ENCODE data around the gene IL32.
A peak's percentile ranks its signal among the peaks of the same experiment; 100 is the strongest.
"Not testable (repeated sequence)": the region's sequence is repeated elsewhere in the genome, so short reads cannot be mapped to it uniquely, and the experiment has no call there.

The IL32 gene

GRCh38 chr16:3065742-3066439, 451 bp downstream of the IL32 start:
- H3K4me3 ChIP-seq (ENCODE audit: low read depth, low read length) = peak overlapping the region; percentile 25
- POLR2A ChIA-PET = no interaction called here
- CTCF ChIA-PET = interaction anchor here (0.7 to 4.6 kb wide), 3 partner anchors 11 to 63 kb away, joined by 3 to 26 read pairs (median 4); no protein-coding TSS in a partner anchor
- TF ChIP-seq CTCF (IDR thresholded peaks at IDR 0.05; ENCODE audit: insufficient read depth, low read length, missing control alignments) = no peak
- DNase-seq (ENCODE audit: low read depth, low spot score) = no peak

- ChIA-PET POLR2A (no interaction called here), CTCF (interaction anchor here (1.4 kb wide), 1 partner anchor 11 kb away, joined by 4 read pairs; no protein-coding TSS in a partner anchor)
- DNase-seq (ENCODE audit: low read depth, low spot score) = no peak
- no peak for TF ChIP-seq CTCF (IDR thresholded peaks at IDR 0.05; ENCODE audit: insufficient read depth, low read length, missing control alignments)
- H3K4me3 ChIP-seq (ENCODE audit: low read depth, low read length) = no peak overlapping the region
Measured at GRCh38 chr16:3066440-3066748, 954 bp downstream of the IL32 start.

- POLR2A ChIA-PET = no interaction called here
- CTCF ChIA-PET = interaction anchor here (3.4 kb wide), 1 partner anchor 9 kb away, joined by 21 read pairs; no protein-coding TSS in a partner anchor
- H3K4me3 ChIP-seq (ENCODE audit: low read depth, low read length) = no peak overlapping the region
- TF ChIP-seq CTCF (IDR thresholded peaks at IDR 0.05; ENCODE audit: insufficient read depth, low read length, missing control alignments) = no peak
- DNase-seq (ENCODE audit: low read depth, low spot score) = no peak
Measured at GRCh38 chr16:3068487-3068886, 3.0 kb downstream of the IL32 start.

GRCh38 chr16:3069146-3069545, 3.7 kb downstream of the IL32 start:
- DNase-seq (ENCODE audit: low read depth, low spot score); H3K4me3 ChIP-seq (ENCODE audit: low read depth, low read length); POLR2A ChIA-PET: not testable (repeated sequence)
- CTCF ChIA-PET = interaction anchor here (3.4 kb wide), 1 partner anchor 10 kb away, joined by 21 read pairs; no protein-coding TSS in a partner anchor

GRCh38 chr16:3070608-3071111, 5.2 kb downstream of the IL32 start:
- POLR2A ChIA-PET = no interaction called here
- no peak overlapping the region for H3K4me3 ChIP-seq (ENCODE audit: low read depth, low read length)
- TF ChIP-seq CTCF (IDR thresholded peaks at IDR 0.05; ENCODE audit: insufficient read depth, low read length, missing control alignments) = no peak
- no peak for DNase-seq (ENCODE audit: low read depth, low spot score)
- CTCF ChIA-PET = interaction anchor here (3.4 kb wide), 1 partner anchor 11 kb away, joined by 21 read pairs; no protein-coding TSS in a partner anchor

GRCh38 chr16:3071655-3072054, 6.2 kb downstream of the IL32 start:
- DNase-seq (ENCODE audit: low read depth, low spot score) = no peak
- no peak for TF ChIP-seq CTCF (IDR thresholded peaks at IDR 0.05; ENCODE audit: insufficient read depth, low read length, missing control alignments)
- CTCF ChIA-PET = interaction anchor here (3.4 kb wide), 1 partner anchor 12 kb away, joined by 21 read pairs; no protein-coding TSS in a partner anchor
- POLR2A ChIA-PET = no interaction called here
- H3K4me3 ChIP-seq (ENCODE audit: low read depth, low read length) = no peak overlapping the region

- CTCF ChIA-PET; POLR2A ChIA-PET; DNase-seq (ENCODE audit: low read depth, low spot score); H3K4me3 ChIP-seq (ENCODE audit: low read depth, low read length): not testable (repeated sequence)
Measured at GRCh38 chr16:3072148-3072547, 6.7 kb downstream of the IL32 start.

- CTCF ChIA-PET; DNase-seq (ENCODE audit: low read depth, low spot score); H3K4me3 ChIP-seq (ENCODE audit: low read depth, low read length); POLR2A ChIA-PET: not testable (repeated sequence)
Measured at GRCh38 chr16:3072576-3073263, 7.3 kb downstream of the IL32 start.
